Measurements from ENCODE around the gene ZXDC. TPM values are rescaled to one million over a fixed set of nuclear protein-coding genes. Genes with fewer than 3 reads are reported as not detected.

Gene ZXDC
- total and polyA plus RNA-seq, 2 donors from 2014 or later = 11.4 to 44.8 TPM

DNA sequence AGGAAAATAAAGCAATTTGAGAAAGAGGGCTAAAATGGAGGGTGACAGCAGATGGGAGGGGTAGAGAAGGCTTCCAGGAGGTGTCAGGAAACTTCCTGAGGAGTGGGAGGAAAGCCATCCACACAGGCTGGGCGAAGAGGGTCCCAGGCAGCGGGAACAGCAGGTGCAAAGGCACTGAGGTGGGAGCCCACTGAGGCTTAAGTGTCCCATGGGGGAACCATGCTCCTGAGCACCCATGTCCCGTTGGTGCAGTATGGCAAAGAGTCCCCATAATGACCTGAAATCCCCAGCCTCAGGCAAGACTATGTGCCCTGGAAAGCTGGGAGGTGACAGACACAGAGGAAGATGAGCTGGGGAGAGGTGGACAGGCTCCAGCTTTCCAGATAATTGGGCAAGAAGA, 50.9 kb downstream of the ZXDC start:
- DNase-seq (no peak), FAIRE-seq (no peak)
- no peak overlapping the region for H3K27ac ChIP-seq (ENCODE audit: low read depth in 2 of 2, low read length in 2 of 2)
- peaks cover 0 to 19% (median 6%) of the 10 kb centered on the region in 3 donors for H3K9me3 ChIP-seq (ENCODE audit: control insufficient read depth in 2 of 3, insufficient read depth in 1 of 3, low read length in 3 of 3)
- H3K4me3 ChIP-seq (ENCODE audit: low read length in 3 of 3) = no peak overlapping the region
- intact Hi-C loops (cut with DNase I) = no loop called here
- TF ChIP-seq CTCF (IDR thresholded peaks at IDR 0.05; ENCODE audit: borderline replicate concordance, extremely low read depth, insufficient read depth) = no peak
- H3K36me3 ChIP-seq (ENCODE audit: control insufficient read depth in 2 of 3, insufficient read depth in 3 of 3, low read length in 3 of 3) = no peaks in the 10 kb centered on the region
- no peaks in the 10 kb centered on the region for H3K4me1 ChIP-seq (ENCODE audit: control insufficient read depth in 2 of 3, insufficient read depth in 2 of 3, low read depth in 1 of 3, low read length in 3 of 3)
- H3K27me3 ChIP-seq (ENCODE audit: control insufficient read depth, insufficient read depth, low read length) = no peaks in the 10 kb centered on the region
- H3K9ac ChIP-seq (ENCODE audit: low read length in 3 of 3) = no peak overlapping the region

GRCh38 chr3:126424039-126424717, 51.5 kb downstream of the ZXDC start:
- H3K9ac ChIP-seq (ENCODE audit: low read length in 3 of 3) = no peak overlapping the region
- H3K4me1 ChIP-seq (ENCODE audit: control insufficient read depth in 2 of 3, insufficient read depth in 2 of 3, low read depth in 1 of 3, low read length in 3 of 3) = no peaks in the 10 kb centered on the region
- H3K4me3 ChIP-seq (ENCODE audit: low read length in 3 of 3) = no peak overlapping the region
- H3K36me3 ChIP-seq (ENCODE audit: control insufficient read depth in 2 of 3, insufficient read depth in 3 of 3, low read length in 3 of 3) = no peaks in the 10 kb centered on the region
- H3K27me3 ChIP-seq (ENCODE audit: control insufficient read depth, insufficient read depth, low read length) = no peaks in the 10 kb centered on the region
- TF ChIP-seq CTCF (IDR thresholded peaks at IDR 0.05; ENCODE audit: borderline replicate concordance, extremely low read depth, insufficient read depth) = no peak
- no peak for DNase-seq
- no peak overlapping the region for H3K27ac ChIP-seq (ENCODE audit: low read depth in 2 of 2, low read length in 2 of 2)
- intact Hi-C loops (cut with DNase I) = no loop called here
- FAIRE-seq = no peak
- peaks cover 0 to 19% (median 6%) of the 10 kb centered on the region in 3 donors for H3K9me3 ChIP-seq (ENCODE audit: control insufficient read depth in 2 of 3, insufficient read depth in 1 of 3, low read length in 3 of 3)

- DNase-seq (no peak), FAIRE-seq (no peak)
- H3K4me1 ChIP-seq (ENCODE audit: control insufficient read depth in 2 of 3, insufficient read depth in 2 of 3, low read depth in 1 of 3, low read length in 3 of 3) = no peaks in the 10 kb centered on the region
- no peak overlapping the region for H3K27ac ChIP-seq (ENCODE audit: low read depth in 2 of 2, low read length in 2 of 2)
- peaks cover 0 to 18% (median 6%) of the 10 kb centered on the region in 3 donors for H3K9me3 ChIP-seq (ENCODE audit: control insufficient read depth in 2 of 3, insufficient read depth in 1 of 3, low read length in 3 of 3)
- H3K27me3 ChIP-seq (ENCODE audit: control insufficient read depth, insufficient read depth, low read length) = no peaks in the 10 kb centered on the region
- TF ChIP-seq CTCF (IDR thresholded peaks at IDR 0.05; ENCODE audit: borderline replicate concordance, extremely low read depth, insufficient read depth) = no peak
- H3K36me3 ChIP-seq (ENCODE audit: control insufficient read depth in 2 of 3, insufficient read depth in 3 of 3, low read length in 3 of 3) = no peaks in the 10 kb centered on the region
- intact Hi-C loops (cut with DNase I) = no loop called here
- H3K4me3 ChIP-seq (ENCODE audit: low read length in 3 of 3) = no peak overlapping the region
- H3K9ac ChIP-seq (ENCODE audit: low read length in 3 of 3) = no peak overlapping the region
Observed at GRCh38 chr3:126423191-126424038, 52.3 kb downstream of the ZXDC start.
